Gastroesophageal sphincter (tissue), 4 donors: ENCODE data around the gene EPAS1. TPM values are rescaled to one million over a fixed set of nuclear protein-coding genes. Genes with fewer than 3 reads are reported as not detected.

Experiments
- ATAC-seq: fragments of 150-250 bp; one replicate; pipeline ENCODE4 v1.9.1; 2016; ENCODE audit warnings: mild to moderate bottlenecking, moderate library complexity
- H3K27ac ChIP-seq, 4 donors: fragments of 200-600 bp; sonication (generic) in 3 of 4; 1 replicate in 3 of 4; 2 replicates in 1 of 4; pipeline ENCODE4 v1.5.1; 2016 to 2019
- H3K27me3 ChIP-seq: fragments of 200-600 bp; sonication (generic); one replicate; pipeline ENCODE4 v1.5.1; 2019
- H3K36me3 ChIP-seq, 2 donors: fragments of 200-600 bp; sonication (generic); one replicate each; pipeline ENCODE4 v1.5.1; 2019; ENCODE audit warnings: control low read depth in 1 of 2
- H3K4me1 ChIP-seq, 3 donors: fragments of 200-600 bp; sonication (generic); 1 replicate in 2 of 3; 2 replicates in 1 of 3; pipeline ENCODE4 v1.5.1; 2016 to 2019; ENCODE audit warnings: control low read depth in 2 of 3
- H3K4me3 ChIP-seq, 2 donors: fragments of 200-600 bp; sonication (generic); one replicate each; pipeline ENCODE4 v1.5.1; 2019; ENCODE audit warnings: mild to moderate bottlenecking in 1 of 2, moderate library complexity in 1 of 2
- H3K9me3 ChIP-seq, 3 donors: fragments of 200-600 bp; sonication (generic); one replicate each; pipeline ENCODE4 v1.5.1; 2017 to 2019; ENCODE audit warnings: control low read depth in 2 of 3
- EP300 ChIP-seq: sonication (generic); formaldehyde crosslinking; IDR thresholded peaks from one replicate; pipeline ENCODE4 v1.6.1; 2017; ENCODE audit warnings: antibody characterized with exemption, mild to moderate bottlenecking
- POLR2A ChIP-seq, 2 donors: fragments of 450-650 bp; IDR thresholded peaks; one replicate each; pipeline ENCODE4 v1.6.1; 2017; ENCODE audit warnings: antibody characterized with exemption in 2 of 2, mild to moderate bottlenecking in 2 of 2, moderate library complexity in 1 of 2
- POLR2AphosphoS5 ChIP-seq: sonication (generic); formaldehyde crosslinking; IDR thresholded peaks from one replicate; pipeline ENCODE4 v1.6.1; 2017; ENCODE audit warnings: antibody characterized with exemption
- WGBS, 2 donors: methylation state at CpG; one replicate each; pipeline ENCODE4 v1.1.5; 2018; ENCODE audit warnings: low coverage in 1 of 2; 5-methylcytosine and 5-hydroxymethylcytosine counted together
- total RNA-seq, 4 donors: library from RNA; depleted of rRNA; stranded (reverse); fragments of >200 nt; gene quantifications; one replicate each; pipeline ENCODE4 v1.1.0, GENCODE V29; 2016
- TF ChIP-seq, protein P1 (sequence below), 4 experiments: fragments of 200-600 bp in 2 of 4; fragments of 450-650 bp in 2 of 4; sonication (generic) in 1 of 4; IDR thresholded peaks; one replicate each; pipeline ENCODE4 v1.5.1; 2017 to 2019; ENCODE audit warnings: antibody characterized with exemption in 4 of 4, mild to moderate bottlenecking in 2 of 4, moderate library complexity in 2 of 4

EPAS1 gene
- total RNA-seq, 4 donors from 2014 or later, result 101 to 152 (median 131) TPM

DNA sequence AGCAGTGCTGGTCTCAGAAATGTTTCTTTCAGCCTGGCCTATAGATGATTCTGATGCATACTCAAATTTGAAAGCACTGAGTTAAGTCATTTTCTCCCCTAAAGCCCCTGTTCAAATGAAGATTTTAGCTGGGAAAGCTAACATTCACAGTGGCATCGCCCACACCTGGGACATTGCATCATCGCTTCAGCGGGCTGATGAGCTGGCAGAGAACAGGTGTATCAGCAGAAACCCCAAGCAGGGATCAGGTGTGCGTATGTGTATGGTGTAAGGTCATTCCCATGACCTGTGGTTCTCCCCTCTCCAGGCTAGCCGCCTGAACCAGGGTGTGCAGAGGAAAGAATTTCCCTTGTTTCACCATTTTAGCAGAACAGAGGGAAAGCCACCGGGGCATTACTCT lies 56.3 kb downstream of the EPAS1 start:
- TF ChIP-seq POLR2AphosphoS5 (no peak), EP300 (no peak), POLR2A (IDR thresholded peaks at IDR 0.05) (no peak)
- TF ChIP-seq, protein P1, sequence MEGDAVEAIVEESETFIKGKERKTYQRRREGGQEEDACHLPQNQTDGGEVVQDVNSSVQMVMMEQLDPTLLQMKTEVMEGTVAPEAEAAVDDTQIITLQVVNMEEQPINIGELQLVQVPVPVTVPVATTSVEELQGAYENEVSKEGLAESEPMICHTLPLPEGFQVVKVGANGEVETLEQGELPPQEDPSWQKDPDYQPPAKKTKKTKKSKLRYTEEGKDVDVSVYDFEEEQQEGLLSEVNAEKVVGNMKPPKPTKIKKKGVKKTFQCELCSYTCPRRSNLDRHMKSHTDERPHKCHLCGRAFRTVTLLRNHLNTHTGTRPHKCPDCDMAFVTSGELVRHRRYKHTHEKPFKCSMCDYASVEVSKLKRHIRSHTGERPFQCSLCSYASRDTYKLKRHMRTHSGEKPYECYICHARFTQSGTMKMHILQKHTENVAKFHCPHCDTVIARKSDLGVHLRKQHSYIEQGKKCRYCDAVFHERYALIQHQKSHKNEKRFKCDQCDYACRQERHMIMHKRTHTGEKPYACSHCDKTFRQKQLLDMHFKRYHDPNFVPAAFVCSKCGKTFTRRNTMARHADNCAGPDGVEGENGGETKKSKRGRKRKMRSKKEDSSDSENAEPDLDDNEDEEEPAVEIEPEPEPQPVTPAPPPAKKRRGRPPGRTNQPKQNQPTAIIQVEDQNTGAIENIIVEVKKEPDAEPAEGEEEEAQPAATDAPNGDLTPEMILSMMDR (IDR thresholded peaks at IDR 0.05), result no peak
- ATAC-seq, result no peak
- Histone ChIP-seq H3K4me1 (peaks cover 0 to 43% (median 0%) of the 10 kb centered on the region in 3 donors), H3K36me3 (peaks cover 0 to 61% of the 10 kb centered on the region in 2 donors), H3K27me3 (no peaks in the 10 kb centered on the region), H3K9me3 (no peaks in the 10 kb centered on the region), H3K27ac (no peak overlapping the region), H3K4me3 (no peak overlapping the region)
- whole genome bisulfite sequencing, 2 donors, result 91 to 96% methylated on average over 4 to 5 of the region's 6 CpGs

DNA sequence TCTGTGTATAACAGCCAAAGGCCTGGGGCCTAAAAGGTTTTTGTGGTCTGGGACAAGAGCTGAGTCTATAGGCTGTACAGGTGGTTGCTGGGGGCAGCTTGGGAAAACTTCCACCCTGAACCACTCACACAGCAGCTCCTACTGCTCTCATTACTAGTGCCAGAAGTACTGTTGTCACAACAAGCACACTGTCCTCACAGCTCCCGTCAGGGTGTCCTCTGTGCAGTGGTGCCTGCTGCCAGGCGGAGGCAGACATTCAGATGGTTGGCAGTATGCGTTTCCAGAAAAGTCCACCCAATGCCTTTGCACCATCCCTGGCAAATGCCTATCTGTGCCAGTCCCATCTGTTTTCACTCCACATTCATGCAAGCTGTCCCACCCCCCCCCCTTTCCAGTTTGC lies 58.5 kb downstream of the EPAS1 start:
- no peak for TF ChIP-seq EP300
- TF ChIP-seq POLR2A (IDR thresholded peaks at IDR 0.05), result no peak
- 87% methylated on average over 3 of the region's 3 CpGs; no CpG with 5 or more reads in 1 of the 2 donors for WGBS, 2 donors
- no peak for ATAC-seq

DNA sequence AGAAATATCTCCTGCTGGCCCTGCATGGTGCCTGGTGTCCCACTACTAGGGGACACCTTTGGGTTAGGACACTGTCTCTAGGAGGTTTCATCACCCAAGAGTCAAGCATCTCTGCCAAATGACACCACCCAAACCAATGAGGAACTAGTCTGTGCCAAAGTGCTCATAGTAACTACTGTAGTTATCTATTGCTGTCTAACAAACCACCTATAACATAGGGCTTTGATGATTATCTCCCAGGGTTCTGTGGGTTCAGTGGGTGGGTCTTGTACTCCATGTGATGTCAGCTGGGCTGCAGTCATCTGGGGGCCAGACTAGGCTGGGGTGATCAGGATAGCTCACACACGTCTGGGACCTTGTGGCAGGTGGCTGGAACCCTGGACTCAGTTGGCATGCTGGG lies 59.8 kb downstream of the EPAS1 start:
- no peak overlapping the region for H3K27ac ChIP-seq
- H3K9me3 ChIP-seq, result no peaks in the 10 kb centered on the region
- ATAC-seq, result no peak
- peaks cover 0 to 17% (median 0%) of the 10 kb centered on the region in 3 donors for H3K4me1 ChIP-seq
- H3K27me3 ChIP-seq, result no peaks in the 10 kb centered on the region
- TF ChIP-seq POLR2A (IDR thresholded peaks at IDR 0.05) (no peak), EP300 (no peak), POLR2AphosphoS5 (no peak)
- TF ChIP-seq, protein P1 (IDR thresholded peaks at IDR 0.05), result no peak
- no peak overlapping the region for H3K4me3 ChIP-seq
- peaks cover 0 to 71% of the 10 kb centered on the region in 2 donors for H3K36me3 ChIP-seq
- no CpG with 5 or more reads among the region's 1 CpG for WGBS, 2 donors

More for the DNA sequence above, 58.5 kb downstream of the EPAS1 start:
- Histone ChIP-seq H3K27me3 (no peaks in the 10 kb centered on the region), H3K4me3 (no peak overlapping the region), H3K36me3 (peaks cover 0 to 70% of the 10 kb centered on the region in 2 donors), H3K27ac (no peak overlapping the region), H3K4me1 (peaks cover 0 to 27% (median 0%) of the 10 kb centered on the region in 3 donors), H3K9me3 (no peaks in the 10 kb centered on the region)

DNA sequence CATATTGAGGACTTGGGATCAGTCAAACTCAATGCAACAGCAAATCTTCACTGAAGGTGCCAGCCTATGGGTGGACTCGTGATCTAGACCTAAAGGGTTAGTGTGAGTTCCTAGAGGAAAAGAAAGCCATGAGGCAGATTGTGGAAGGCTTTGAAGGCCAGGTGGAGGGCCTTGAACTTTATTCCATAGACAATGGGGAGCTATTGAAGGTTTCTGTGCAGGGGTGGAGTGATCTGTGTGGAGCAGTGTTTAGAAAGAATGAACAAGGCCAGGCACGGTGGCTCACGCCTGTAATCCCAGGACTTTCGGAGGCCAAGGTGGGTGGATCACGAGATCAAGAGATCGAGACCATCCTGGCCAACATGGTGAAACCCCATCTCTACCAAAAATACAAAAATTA lies 61.5 kb downstream of the EPAS1 start:
- no peak overlapping the region for H3K27ac ChIP-seq
- TF ChIP-seq POLR2A (IDR thresholded peaks at IDR 0.05), result no peak
- no peak for TF ChIP-seq POLR2AphosphoS5
- TF ChIP-seq EP300, result no peak
- TF ChIP-seq, protein P1 (IDR thresholded peaks at IDR 0.05), result no peak
- WGBS, 2 donors, result 91% methylated on average over 6 of the region's 6 CpGs; no CpG with 5 or more reads in 1 of the 2 donors
- H3K9me3 ChIP-seq, result no peaks in the 10 kb centered on the region
- H3K4me3 ChIP-seq, result no peak overlapping the region
- peaks cover 0 to 5% (median 0%) of the 10 kb centered on the region in 3 donors for H3K4me1 ChIP-seq
- H3K36me3 ChIP-seq, result peaks cover 0 to 69% of the 10 kb centered on the region in 2 donors
- H3K27me3 ChIP-seq, result no peaks in the 10 kb centered on the region
- ATAC-seq, result no peak

DNA sequence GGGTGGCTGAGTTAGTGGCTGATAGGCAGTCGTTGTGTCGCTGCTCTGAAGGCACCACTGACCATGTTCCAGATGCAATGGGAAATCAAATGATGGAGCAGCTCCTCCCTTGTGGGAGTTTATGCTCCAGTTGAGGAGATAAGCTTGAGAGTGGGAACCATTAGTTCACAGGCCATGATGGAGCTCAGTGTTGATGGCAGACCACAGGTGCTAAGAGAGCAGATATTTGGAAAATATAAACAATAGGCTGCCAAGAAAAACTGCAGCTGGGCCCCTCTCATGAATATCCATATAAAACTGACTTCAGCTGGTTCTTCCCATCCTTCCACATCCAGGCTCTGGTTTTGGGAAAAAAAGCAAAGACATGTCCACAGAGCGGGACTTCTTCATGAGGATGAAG lies 63.1 kb downstream of the EPAS1 start:
- WGBS, 2 donors, result 80% methylated on average over 1 of the region's 3 CpGs; no CpG with 5 or more reads in 1 of the 2 donors
- H3K9me3 ChIP-seq, result no peaks in the 10 kb centered on the region
- peaks cover 0 to 64% of the 10 kb centered on the region in 2 donors for H3K36me3 ChIP-seq
- TF ChIP-seq POLR2A (IDR thresholded peaks at IDR 0.05), result no peak
- no peak for TF ChIP-seq POLR2AphosphoS5
- TF ChIP-seq, protein P1 (IDR thresholded peaks at IDR 0.05), result no peak
- TF ChIP-seq EP300, result no peak
- no peak for ATAC-seq
- H3K4me1 ChIP-seq, result peaks cover 0 to 9% (median 0%) of the 10 kb centered on the region in 3 donors
- H3K27ac ChIP-seq, result no peak overlapping the region
- H3K27me3 ChIP-seq, result no peaks in the 10 kb centered on the region
- H3K4me3 ChIP-seq, result no peak overlapping the region
